AG04450 (cell line): ENCODE results near the gene RHBDF2. TPM values are rescaled to one million over a fixed set of nuclear protein-coding genes. Genes with fewer than 3 reads are reported as not detected.

Source experiments
- CTCF ChIA-PET: fragments of 300-600, 350-600 bp; formaldehyde crosslinking; extraction: SDS; loops from one replicate; lab custom pipeline; 2022; ENCODE audit warnings: antibody characterized with exemption, inconsistent platforms; lab: Charles Lee
- POLR2A ChIA-PET: fragments of 350-600 bp; formaldehyde crosslinking; extraction: SDS; loops from one replicate; lab custom pipeline; 2021; ENCODE audit warnings: antibody characterized with exemption, inconsistent platforms; lab: Yijun Ruan, JAX
- DNase-seq: peaks from one replicate; pipeline ENCODE4 v3.0.0-alpha.2; 2011; ENCODE audit warnings: low read depth, low spot score
- H3K27ac ChIP-seq: one replicate; pipeline ENCODE4 v1.5.1; 2012; ENCODE audit warnings: low read depth, low read length, control low read depth
- H3K27me3 ChIP-seq: one replicate; pipeline ENCODE4 v1.6.0; 2012; ENCODE audit warnings: low read length; ENCODE audit not compliant: control insufficient read depth, insufficient read depth
- H3K4me3 ChIP-seq: 2 replicates; pipeline ENCODE4 v1.5.1; 2011; ENCODE audit warnings: mild to moderate bottlenecking, low read depth, low read length, control low read depth
- H3K9me3 ChIP-seq: 2 replicates; pipeline ENCODE4 v1.5.1; 2012; ENCODE audit warnings: low read length; ENCODE audit not compliant: control insufficient read depth, insufficient read depth
- polyA plus RNA-seq: library from polyadenylated mRNA; depleted of rRNA; stranded (reverse); fragments of >200 nt; gene quantifications from 2 replicates; pipeline ENCODE4 v1.2.3, GENCODE V29; 2011
- TF ChIP-seq, protein P1 (sequence below): IDR thresholded peaks from 2 replicates; pipeline ENCODE4 v1.5.1; 2011; ENCODE audit warnings: low read depth, low read length, control low read depth, inconsistent platforms

The RHBDF2 gene
- polyA plus RNA-seq, 1 experiment, result 5.4 TPM

- peak overlapping the region; percentile 34 for H3K4me3 ChIP-seq
- ChIA-PET POLR2A (interaction anchor here (0.8 to 1.2 kb wide), 2 partner anchors 19 to 62 kb away, joined by 3 to 5 read pairs; no protein-coding TSS in a partner anchor), CTCF (interaction anchor here (1.5 to 2.2 kb wide), 2 partner anchors 49 to 61 kb away, joined by 3 to 6 read pairs; no protein-coding TSS in a partner anchor)
- no peak for DNase-seq
- no peaks in the 10 kb centered on the region for H3K27me3 ChIP-seq
- H3K27ac ChIP-seq, result peak overlapping the region; percentile 85
- H3K9me3 ChIP-seq, result no peaks in the 10 kb centered on the region
- TF ChIP-seq, protein P1, sequence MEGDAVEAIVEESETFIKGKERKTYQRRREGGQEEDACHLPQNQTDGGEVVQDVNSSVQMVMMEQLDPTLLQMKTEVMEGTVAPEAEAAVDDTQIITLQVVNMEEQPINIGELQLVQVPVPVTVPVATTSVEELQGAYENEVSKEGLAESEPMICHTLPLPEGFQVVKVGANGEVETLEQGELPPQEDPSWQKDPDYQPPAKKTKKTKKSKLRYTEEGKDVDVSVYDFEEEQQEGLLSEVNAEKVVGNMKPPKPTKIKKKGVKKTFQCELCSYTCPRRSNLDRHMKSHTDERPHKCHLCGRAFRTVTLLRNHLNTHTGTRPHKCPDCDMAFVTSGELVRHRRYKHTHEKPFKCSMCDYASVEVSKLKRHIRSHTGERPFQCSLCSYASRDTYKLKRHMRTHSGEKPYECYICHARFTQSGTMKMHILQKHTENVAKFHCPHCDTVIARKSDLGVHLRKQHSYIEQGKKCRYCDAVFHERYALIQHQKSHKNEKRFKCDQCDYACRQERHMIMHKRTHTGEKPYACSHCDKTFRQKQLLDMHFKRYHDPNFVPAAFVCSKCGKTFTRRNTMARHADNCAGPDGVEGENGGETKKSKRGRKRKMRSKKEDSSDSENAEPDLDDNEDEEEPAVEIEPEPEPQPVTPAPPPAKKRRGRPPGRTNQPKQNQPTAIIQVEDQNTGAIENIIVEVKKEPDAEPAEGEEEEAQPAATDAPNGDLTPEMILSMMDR, result no peak
These were observed 54.6 kb downstream of the RHBDF2 start for GRCh38 chr17:76446449-76447231.

DNA sequence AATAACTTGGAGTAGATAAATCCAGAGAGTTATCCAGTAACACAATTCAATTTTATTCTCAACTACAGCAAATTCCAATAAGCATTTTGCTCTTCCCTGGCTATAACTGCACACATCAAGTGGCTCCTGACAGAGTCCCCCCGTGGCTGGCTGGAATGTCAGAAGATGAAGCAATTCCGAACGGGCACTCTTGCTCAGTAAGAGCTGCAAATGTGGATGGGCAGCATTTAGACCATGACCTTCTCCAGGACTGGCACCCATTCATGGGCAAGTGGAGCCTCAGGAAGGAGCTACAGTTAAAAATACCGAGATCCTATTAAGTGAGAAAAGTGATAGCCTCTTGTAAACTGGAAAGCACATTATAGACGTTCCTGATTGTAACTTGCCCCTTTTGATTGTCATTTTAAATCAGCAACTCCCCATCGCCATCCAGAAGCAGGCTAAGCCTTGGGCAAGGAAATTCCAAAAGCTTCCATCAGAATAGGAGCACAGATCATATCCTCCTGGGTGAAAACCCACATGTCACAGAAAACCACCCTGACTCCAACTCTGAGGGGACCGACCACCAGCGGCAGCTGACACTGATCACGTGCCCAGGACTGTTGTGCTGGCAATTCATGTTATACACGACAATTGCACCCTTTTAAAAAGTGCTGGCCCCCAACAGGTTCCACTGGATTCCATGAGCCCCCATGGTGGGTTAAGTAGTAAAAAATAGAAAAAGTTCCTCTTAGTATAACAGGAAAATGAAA lies 55.4 kb downstream of the RHBDF2 start:
- Histone ChIP-seq H3K4me3 (peak overlapping the region; percentile 32; the same call in 1 of the 2 replicates), H3K9me3 (no peaks in the 10 kb centered on the region), H3K27me3 (no peaks in the 10 kb centered on the region), H3K27ac (peak overlapping the region; percentile 85)
- DNase-seq, result no peak
- ChIA-PET CTCF (interaction anchor here (0.8 to 2.2 kb wide), 5 partner anchors 8 to 77 kb away, joined by 3 to 6 read pairs (median 3); no protein-coding TSS in a partner anchor), POLR2A (interaction anchor here (0.8 to 1.2 kb wide), 2 partner anchors 18 to 61 kb away, joined by 3 to 5 read pairs; no protein-coding TSS in a partner anchor)
- TF ChIP-seq, protein P1, result no peak

DNA sequence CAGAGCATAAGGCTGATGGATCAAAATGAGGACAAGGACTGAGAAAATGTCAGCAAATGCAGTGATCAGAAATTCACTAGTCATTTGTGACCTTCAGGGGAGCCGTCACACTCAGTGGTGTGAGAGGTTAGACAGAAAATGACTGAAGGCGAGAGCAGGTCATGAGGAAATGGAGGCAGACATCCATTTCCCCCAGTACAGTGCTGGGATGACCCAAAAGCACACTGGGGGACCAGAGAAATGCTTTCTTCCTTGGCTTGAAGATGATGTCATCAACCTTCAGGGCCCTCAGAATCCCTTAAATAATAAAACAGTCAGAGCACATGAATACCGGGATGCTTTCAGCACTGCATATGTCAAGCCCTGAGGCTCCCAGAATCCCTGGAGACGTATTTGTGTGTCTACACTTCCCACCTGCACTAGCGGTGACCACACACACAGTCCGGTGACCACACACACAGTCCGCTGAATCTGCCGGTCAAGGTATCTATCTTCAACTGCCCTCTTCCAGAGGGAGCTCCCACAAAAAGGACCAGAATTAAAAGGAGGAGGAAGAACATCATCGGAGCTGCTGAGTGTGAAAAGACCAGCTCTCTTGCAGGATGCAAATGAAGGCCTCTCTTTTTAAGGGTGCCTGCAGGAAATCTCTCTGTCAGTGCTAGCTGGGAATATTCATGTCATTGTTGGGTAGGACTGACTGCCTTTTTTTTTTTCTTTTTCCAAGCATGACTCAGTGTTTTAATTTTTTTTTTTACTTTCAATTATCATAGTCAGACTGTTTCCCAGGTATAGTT lies 56.5 kb downstream of the RHBDF2 start:
- CTCF ChIA-PET, result interaction anchor here (0.8 to 2.2 kb wide), 5 partner anchors 9 to 78 kb away, joined by 3 to 6 read pairs (median 3); no protein-coding TSS in a partner anchor
- Histone ChIP-seq H3K9me3 (no peaks in the 10 kb centered on the region), H3K27ac (peak overlapping the region; percentile 42), H3K27me3 (no peaks in the 10 kb centered on the region), H3K4me3 (no peak overlapping the region)
- DNase-seq, result no peak
- TF ChIP-seq, protein P1, result no peak
- POLR2A ChIA-PET, result interaction anchor here (0.6 kb wide), 1 partner anchor 16 kb away, joined by 5 read pairs; no protein-coding TSS in a partner anchor

DNA sequence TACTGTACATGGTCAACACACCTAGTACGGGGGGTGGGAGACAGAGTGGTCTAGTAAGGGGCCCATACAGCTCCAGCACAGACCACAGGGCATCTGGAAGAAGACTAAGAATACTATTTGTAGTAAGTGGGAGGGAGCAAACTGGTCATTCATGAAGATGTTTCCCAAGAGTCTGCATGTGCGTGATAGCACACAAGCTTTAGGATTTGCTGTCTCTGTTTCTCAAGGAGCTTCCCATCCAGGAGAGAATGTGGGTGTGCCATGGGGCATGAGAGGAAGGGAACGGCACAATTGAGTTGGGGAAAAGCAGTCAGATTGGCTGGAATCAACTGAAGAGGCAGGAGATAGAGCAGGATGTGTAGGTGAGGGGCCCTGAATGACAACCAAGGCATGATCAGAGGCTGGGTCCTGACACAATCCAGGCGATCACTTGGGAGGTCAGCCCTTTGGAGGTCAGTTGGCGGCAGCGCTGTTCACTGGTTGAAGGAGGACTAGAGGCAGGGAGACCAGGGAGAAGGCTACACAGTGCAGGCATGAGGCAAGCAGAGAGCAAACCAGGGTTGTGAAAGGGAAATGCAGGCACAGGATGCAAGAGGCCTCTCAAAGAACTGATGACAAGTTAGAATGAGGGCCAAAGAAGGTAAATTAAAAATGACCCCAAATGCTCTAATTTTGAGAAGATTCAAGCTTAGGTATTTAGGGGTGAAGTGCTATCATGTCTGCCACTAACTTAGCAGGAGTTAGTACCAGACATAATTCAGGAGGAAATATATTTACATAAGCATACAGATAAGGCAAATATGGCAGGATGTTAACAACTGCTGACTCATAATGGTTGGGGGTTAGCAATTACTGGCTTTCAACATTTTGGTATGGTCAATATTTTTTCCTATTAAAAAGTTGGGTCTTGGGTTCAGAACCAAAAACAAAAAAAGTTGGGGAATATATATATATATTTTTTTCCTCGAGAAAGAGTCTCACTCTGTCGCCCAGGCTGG lies 58.6 kb downstream of the RHBDF2 start:
- H3K27me3 ChIP-seq, result no peaks in the 10 kb centered on the region
- ChIA-PET POLR2A (no interaction called here), CTCF (interaction anchor here (1.0 to 1.4 kb wide), 2 partner anchors 16 to 17 kb away, joined by 3 to 4 read pairs; no protein-coding TSS in a partner anchor)
- no peak overlapping the region for H3K27ac ChIP-seq
- H3K9me3 ChIP-seq, result no peaks in the 10 kb centered on the region
- no peak for DNase-seq
- TF ChIP-seq, protein P1, result no peak
- H3K4me3 ChIP-seq, result no peak overlapping the region
